Measurements from ENCODE around the gene MORF4L1.

GRCh38 chr15:78915341-78916087 is 42.8 kb downstream of the MORF4L1 start:
- TF ChIP-seq EZH2 (IDR thresholded peaks at IDR 0.05; ENCODE audit: low read length, missing control alignments) (no peak), CTCF (conservative IDR thresholded peaks at IDR 0.05 in 1 of 2, IDR thresholded peaks at IDR 0.05 in 1 of 2; ENCODE audit: low read depth in 1 of 2, low read length in 2 of 2) (no peak)
